GM21576 (cell line): ENCODE data around the gene HCN2.

ENCODE experiments used
- ATAC-seq: cut with Tn5 transposase; IDR thresholded peaks from one replicate; pipeline ENCODE4 v1.9.1; 2021; ENCODE audit warnings: mild to moderate bottlenecking, moderate library complexity; ENCODE audit not compliant: unreplicated experiment

The HCN2 gene

GRCh38 chr19:633786-634639, 44.3 kb downstream of the HCN2 start:
- ATAC-seq = no peak

DNA sequence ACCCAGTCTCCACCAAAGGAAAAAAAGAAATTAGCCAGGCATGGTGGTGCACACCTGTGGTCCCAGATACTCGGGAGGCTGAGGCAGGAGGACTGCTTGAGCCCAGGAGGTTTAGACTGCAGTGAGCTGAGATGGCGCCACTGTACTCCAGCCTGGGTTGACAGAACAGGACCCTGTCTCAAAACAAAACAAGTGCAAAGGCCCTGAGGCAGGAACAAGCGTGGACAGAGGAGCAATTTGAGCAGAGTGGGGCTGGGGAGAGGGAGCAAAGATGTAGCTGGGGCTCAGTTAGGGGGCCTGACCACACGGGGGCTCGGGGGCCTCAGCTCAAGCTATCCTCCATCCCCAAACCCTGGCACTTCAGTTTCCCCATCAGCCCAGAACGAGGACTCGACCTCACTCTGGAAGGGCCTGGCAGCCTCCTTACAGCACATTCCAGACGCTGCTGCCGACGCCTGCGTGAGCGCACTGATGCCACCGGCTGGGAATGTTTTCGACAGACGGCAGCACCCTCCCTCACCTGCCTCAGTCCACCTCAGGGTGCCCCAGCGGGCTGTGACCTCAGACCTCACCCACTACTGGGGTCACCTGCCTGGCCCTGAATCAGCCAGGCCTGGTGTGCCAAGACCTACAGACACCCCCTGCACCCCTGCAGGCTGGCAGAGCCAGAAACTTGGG, 45.4 kb downstream of the HCN2 start:
- ATAC-seq = no peak

DNA sequence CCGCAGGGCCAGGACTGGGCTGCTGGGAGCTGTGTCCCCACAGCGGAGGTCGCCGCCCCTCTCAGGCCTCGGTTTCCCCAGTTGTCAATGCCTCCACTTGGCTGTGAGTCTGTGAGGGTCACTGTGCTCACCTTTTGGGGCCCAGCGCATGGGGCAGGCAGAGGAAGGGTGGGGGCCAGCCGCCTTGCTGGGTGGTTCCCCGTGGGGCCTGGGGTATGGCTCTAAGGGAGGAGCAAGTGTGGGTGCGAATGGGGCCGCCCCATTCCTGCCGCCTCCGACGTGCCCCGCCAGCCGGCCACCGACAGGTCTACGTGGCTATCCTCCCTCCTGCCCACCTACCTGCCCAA, 49.2 kb downstream of the HCN2 start:
- ATAC-seq = no peak

- ATAC-seq = peak; percentile 46
Observed at GRCh38 chr19:639253-640160, 49.8 kb downstream of the HCN2 start, which contains the start of gene FGF22. Gene FGF22, plus strand, starts transcription at chr19:639879. Its CDS starts 47 bp downstream, at chr19:639926.

GRCh38 chr19:640161-640558, 50.5 kb downstream of the HCN2 start:
- ATAC-seq = no peak

DNA sequence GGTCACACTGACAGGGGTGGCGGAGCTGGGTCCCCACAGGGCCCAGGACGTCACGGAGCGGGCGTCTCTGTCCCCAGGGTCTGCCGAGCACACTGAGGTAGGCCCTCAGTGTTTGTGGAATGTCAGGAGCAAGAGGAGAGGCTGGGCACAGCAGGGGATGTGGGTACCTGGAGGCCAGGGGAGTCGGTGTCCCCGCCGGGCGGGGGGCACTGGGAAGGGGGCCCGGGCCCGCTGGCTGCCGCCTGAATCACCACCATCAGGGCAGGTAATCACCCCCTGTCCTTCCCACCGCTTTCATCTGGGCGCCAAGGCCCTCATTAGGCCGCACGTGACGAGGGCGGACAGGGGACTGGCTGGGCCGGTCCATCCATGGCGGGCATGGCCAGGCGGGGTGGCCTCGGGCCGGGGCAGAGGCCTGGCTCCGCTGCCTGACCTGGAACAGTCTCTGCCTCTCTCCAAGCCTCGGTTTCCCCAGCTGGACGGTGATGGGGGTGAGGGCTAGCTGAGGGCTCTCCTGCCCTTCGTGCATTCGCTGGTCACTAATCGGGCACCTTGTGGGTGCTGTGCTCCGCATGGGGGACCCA, 51.0 kb downstream of the HCN2 start:
- no peak for ATAC-seq

- no peak for ATAC-seq
Observed at GRCh38 chr19:641702-642101, 52.0 kb downstream of the HCN2 start.

- no peak for ATAC-seq
Observed at GRCh38 chr19:642767-643727, 53.4 kb downstream of the HCN2 start.

DNA sequence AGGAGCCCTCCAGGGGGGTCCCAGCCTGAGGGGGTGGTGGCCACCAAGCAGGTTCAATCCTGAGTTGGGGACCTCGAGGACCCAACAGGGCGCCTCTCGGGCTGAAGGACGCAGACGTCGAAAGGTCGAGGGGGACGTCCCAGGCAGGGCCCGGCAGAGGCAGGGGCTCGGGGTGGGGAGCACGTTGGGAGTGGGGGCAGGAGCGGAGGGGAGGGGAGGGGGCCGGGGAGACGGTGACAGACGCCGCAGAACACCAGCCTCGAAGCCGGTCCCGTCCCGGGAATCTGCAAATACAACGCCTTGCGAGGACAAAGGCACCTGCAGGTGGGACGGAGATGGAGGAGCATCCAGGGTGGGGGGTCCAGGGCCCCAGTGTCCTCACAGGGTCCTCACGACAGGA, 54.1 kb downstream of the HCN2 start:
- no peak for ATAC-seq

DNA sequence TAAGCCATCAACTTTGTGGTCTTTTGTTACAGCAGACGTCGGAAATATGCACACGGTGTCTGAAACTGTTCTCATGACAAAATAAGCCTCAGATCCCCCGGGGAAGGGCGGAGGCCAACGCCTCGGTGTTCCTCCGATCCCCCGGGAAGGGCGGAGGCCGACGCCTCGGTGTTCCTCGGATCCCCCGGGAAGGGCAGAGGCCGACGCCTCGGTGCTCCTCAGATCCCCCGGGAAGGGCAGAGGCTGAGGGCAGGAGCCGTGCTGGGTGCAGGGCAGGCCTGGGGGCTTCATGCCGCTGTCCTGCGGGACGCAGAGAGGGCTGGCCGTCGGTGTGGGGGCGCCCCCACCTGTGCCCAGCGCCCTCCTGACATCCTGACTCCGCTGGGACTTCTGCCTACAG, 54.7 kb downstream of the HCN2 start:
- ATAC-seq = no peak

DNA sequence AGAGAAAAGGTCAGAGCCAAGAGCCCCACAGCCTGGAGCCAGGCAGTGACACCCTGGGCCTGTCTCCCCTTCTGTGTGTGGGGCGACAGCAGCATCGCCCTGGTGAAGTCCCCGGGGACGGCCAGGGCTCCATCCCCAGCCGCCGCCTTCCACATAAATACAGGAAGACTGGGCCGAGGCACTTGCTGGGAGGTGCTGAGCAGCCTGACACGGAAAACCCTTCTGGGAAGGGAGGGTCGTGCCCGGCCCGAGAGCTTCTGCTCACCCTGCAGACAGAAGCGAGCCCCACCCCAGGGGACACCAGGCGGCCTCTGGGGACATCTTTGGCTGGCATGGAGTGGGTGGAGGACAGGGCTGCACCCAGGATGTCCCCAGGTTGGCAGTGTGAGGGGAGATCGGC, 55.1 kb downstream of the HCN2 start:
- no peak for ATAC-seq

- no peak for ATAC-seq
Observed at GRCh38 chr19:645912-646778, 56.5 kb downstream of the HCN2 start.

DNA sequence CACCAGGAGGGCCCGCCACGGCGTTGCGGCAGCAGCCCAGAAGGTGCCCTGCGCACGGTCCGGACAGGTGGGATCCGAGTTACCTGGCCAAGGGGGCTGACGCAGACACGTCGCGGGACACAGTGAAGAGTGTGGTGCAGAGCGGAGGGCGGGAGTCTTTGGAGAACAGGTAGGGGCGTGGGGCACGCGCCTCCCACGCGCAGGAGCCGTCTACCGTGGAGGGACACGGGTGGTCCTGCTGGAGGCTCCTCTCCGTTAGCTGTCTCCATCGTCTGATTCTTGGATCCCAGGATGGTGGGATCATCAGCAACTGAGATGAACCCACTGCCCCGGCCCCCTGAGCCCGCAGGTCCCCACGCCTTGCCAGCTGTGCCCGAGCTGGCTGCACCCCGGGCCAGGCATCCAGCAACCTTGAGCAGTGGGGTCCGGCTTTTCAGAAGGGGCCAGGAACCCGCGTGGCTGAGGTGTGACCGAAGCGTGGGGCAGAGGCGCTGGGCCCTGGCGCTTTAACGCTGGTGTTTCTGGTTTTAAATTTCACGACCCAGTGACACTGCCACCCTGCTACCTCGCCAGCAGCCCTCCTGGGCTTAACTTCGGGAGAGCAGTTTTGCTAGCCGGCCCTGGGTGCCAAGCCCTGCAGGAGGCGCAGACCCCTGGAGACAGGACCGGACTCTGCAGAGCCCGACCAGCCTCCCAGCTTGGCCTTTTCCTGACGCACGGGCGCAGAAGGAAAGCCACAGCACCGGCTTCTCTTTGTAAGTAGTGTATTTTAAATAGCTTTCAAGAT, 57.3 kb downstream of the HCN2 start:
- ATAC-seq = no peak

DNA sequence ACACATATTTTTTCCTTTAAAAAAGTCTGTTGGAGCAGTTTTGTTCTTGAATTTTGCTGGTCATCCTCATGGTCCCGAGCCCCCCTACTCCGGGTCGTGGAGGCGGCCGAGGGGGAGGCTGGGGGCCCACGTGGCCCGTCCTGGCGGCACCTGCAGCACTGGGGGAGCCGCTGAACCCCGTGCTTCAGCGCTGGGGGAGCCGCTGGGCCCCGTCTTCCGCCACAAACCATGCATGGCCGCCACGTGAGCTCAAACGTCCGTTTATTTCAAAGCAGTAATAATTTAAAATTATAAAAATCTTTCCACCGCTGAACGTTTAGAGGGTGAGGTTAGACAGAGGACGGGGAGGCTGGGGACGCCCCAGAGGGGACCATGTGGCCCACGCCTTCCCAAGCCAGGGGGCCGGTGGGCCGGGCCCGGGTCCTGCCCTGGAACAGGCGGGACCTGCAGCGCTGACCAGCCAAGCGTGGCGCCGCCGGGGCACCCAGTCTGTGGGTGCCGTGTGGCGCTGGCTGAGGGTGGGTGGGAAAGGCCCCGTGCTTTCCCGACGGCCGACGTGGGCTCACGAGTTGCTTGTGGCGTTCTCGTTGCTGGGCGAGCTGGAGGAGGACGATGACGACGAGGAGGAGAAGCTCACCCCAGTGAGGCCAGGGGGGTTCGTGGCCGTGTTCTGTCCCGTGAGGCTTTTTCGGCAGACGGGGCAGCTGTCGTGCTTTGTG, 58.0 kb downstream of the HCN2 start:
- ATAC-seq = no peak

- no peak for ATAC-seq
Observed at GRCh38 chr19:648305-648704, 58.6 kb downstream of the HCN2 start.

GRCh38 chr19:648904-649801, 59.5 kb downstream of the HCN2 start:
- ATAC-seq = no peak
